Measurements from ENCODE around the gene CDH11. TPM values are rescaled to one million over a fixed set of nuclear protein-coding genes. Genes with fewer than 3 reads are reported as not detected.

CDH11 gene
- total RNA-seq, 2 donors from 2014 or later, result 51.6 to 59.1 TPM

DNA sequence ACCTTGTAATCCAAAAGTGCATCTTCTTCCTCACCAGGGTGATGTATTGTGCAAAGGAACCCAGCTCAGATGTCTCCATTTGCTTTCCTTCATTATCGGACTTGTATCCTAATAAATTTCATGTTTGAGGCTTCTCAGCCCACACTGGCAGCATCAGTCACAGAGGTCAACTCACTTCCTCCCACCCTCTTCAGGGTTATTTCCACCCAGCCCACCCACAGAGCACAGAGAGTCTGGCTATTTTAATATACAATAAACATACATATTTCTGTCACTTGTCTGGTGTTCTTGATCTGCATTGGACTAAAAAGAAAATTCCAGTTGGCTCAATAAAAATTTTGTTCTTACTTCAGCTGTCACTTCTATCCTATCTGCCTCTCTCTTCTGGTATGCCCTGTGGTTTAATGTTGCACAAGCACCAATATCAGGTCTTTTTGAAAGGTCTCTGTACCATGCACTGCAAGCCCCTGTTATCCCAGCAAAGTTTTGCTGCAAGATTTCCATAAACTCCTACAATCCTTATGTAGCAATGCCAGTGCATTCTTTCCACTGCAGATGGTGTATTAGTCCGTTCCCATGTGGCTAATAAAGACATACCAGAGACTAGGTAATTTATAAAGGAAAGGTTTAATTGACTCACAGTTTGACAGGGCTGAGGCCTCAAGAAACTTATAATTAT is 201.8 kb downstream of the CDH11 start:
- Histone ChIP-seq H3K9me3 (no peaks in the 10 kb centered on the region), H3K4me3 (no peak overlapping the region), H3K27me3 (no peaks in the 10 kb centered on the region), H3K27ac (no peak overlapping the region), H3K4me1 (no peaks in the 10 kb centered on the region), H3K36me3 (no peaks in the 10 kb centered on the region)
- no peak for TF ChIP-seq CTCF (IDR thresholded peaks at IDR 0.05)
- no peak for DNase-seq (ENCODE audit: low spot score)

DNA sequence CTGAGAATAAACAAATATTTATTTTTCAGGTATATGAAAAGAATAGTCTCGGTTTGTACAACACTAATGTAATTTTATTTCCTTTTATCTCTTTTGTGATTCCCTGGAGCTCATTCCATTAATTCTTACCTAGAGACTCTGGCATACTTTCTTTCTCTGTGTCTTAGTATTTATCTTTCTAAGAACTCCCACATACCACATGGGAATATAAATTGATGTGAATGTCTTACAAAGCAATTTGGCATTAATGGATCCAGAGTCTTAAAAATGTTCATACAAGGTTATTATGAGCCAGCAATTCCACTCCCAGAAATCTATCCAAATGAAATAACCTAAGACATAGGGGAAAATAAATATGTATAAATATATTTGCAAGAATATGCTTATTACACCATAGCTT is 202.7 kb downstream of the CDH11 start:
- Histone ChIP-seq H3K4me1 (no peaks in the 10 kb centered on the region), H3K9me3 (no peaks in the 10 kb centered on the region), H3K27me3 (no peaks in the 10 kb centered on the region), H3K27ac (no peak overlapping the region), H3K36me3 (no peaks in the 10 kb centered on the region), H3K4me3 (no peak overlapping the region)
- DNase-seq (ENCODE audit: low spot score), result no peak
- TF ChIP-seq CTCF (IDR thresholded peaks at IDR 0.05), result no peak

GRCh38 chr16:64916051-64916450 is 205.8 kb downstream of the CDH11 start:
- H3K4me3 ChIP-seq, result no peak overlapping the region
- no peaks in the 10 kb centered on the region for H3K9me3 ChIP-seq
- H3K27ac ChIP-seq, result no peak overlapping the region
- H3K27me3 ChIP-seq, result no peaks in the 10 kb centered on the region
- TF ChIP-seq CTCF (IDR thresholded peaks at IDR 0.05), result no peak
- H3K4me1 ChIP-seq, result no peaks in the 10 kb centered on the region
- DNase-seq (ENCODE audit: low spot score), result no peak
- no peaks in the 10 kb centered on the region for H3K36me3 ChIP-seq

DNA sequence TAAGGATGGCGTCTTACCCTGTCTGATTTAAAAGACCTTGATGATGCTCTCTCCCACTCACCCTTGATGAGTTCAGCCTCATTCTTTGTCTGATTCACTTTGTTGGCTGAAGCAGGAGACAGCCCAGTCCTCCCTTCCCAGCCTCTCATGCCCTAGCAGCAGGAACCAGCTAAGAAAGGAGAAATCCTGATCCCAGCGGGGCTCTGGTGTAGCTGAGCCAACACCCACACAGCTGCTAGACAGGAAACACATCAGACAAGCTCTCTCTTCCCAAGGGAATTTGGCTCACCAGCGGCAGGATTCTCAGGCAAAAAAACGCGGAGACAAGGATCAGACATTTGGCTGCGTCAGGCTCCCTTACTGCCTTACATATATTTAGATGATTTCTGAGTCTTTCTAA is 211.5 kb downstream of the CDH11 start:
- TF ChIP-seq CTCF (IDR thresholded peaks at IDR 0.05), result no peak
- peak; percentile 62 for DNase-seq (ENCODE audit: low spot score)
- Histone ChIP-seq H3K9me3 (no peaks in the 10 kb centered on the region), H3K27ac (peak overlapping the region in 1 of 2 donors; percentile 31), H3K4me1 (peaks cover 0 to 15% of the 10 kb centered on the region in 2 donors), H3K4me3 (no peak overlapping the region), H3K36me3 (no peaks in the 10 kb centered on the region), H3K27me3 (no peaks in the 10 kb centered on the region)

GRCh38 chr16:64907844-64908243 is 214.0 kb downstream of the CDH11 start:
- Histone ChIP-seq H3K36me3 (no peaks in the 10 kb centered on the region), H3K9me3 (no peaks in the 10 kb centered on the region), H3K4me1 (peaks cover 0 to 15% of the 10 kb centered on the region in 2 donors), H3K27me3 (no peaks in the 10 kb centered on the region), H3K27ac (no peak overlapping the region), H3K4me3 (no peak overlapping the region)
- no peak for DNase-seq (ENCODE audit: low spot score)
- no peak for TF ChIP-seq CTCF (IDR thresholded peaks at IDR 0.05)

GRCh38 chr16:64903770-64904169 is 218.1 kb downstream of the CDH11 start:
- H3K27ac ChIP-seq, result no peak overlapping the region
- no peak for TF ChIP-seq CTCF (IDR thresholded peaks at IDR 0.05)
- no peaks in the 10 kb centered on the region for H3K27me3 ChIP-seq
- peaks cover 0 to 10% of the 10 kb centered on the region in 2 donors for H3K4me1 ChIP-seq
- H3K9me3 ChIP-seq, result no peaks in the 10 kb centered on the region
- no peaks in the 10 kb centered on the region for H3K36me3 ChIP-seq
- no peak for DNase-seq (ENCODE audit: low spot score)
- H3K4me3 ChIP-seq, result no peak overlapping the region
